HepG2 (cell line): Measurements from ENCODE around the gene CCDC142. TPM values are rescaled to one million over a fixed set of nuclear protein-coding genes. Genes with fewer than 3 reads are reported as not detected.

Experiments
- BCLAF1 ChIP-seq: fragments of 450-650 bp; IDR thresholded peaks from 2 replicates; pipeline ENCODE4 v1.6.1; 2017; ENCODE audit warnings: mild to moderate bottlenecking
- BORCS8-MEF2B ChIP-seq: sonication (generic); formaldehyde crosslinking; IDR thresholded peaks from 2 replicates; pipeline ENCODE4 v1.8.0; 2022; ENCODE audit warnings: mild to moderate bottlenecking, missing genetic modification reagents
- HMG20A ChIP-seq: IDR thresholded peaks from 2 replicates; pipeline ENCODE4 v1.6.1; 2016; ENCODE audit warnings: borderline replicate concordance
- IKZF4 ChIP-seq: sonication (generic); formaldehyde crosslinking; IDR thresholded peaks from 2 replicates; pipeline ENCODE4 v1.5.1; 2020; ENCODE audit warnings: borderline replicate concordance, mild to moderate bottlenecking, low read depth, missing genetic modification reagents; ENCODE audit errors: not compliant biosample characterization
- KDM2A ChIP-seq: sonication (generic); formaldehyde crosslinking; IDR thresholded peaks from 2 replicates; pipeline ENCODE4 v1.4.0; 2020; ENCODE audit warnings: low read depth, missing genetic modification reagents, borderline replicate concordance
- MED13 ChIP-seq: sonication (generic); formaldehyde crosslinking; IDR thresholded peaks from 2 replicates; pipeline ENCODE4 v1.5.0; 2020; ENCODE audit warnings: missing genetic modification reagents
- MIER2 ChIP-seq: IDR thresholded peaks from 2 replicates; pipeline ENCODE4 v1.6.1; 2016; ENCODE audit warnings: missing biosample characterization, missing genetic modification reagents
- NCOA2 ChIP-seq: sonication (generic); formaldehyde crosslinking; IDR thresholded peaks from 2 replicates; pipeline ENCODE4 v1.8.0; 2022; ENCODE audit warnings: inconsistent platforms
- NCOR1 ChIP-seq: fragments of 200-600 bp; sonication (generic); IDR thresholded peaks from 2 replicates; pipeline ENCODE4 v1.7.0; 2017; ENCODE audit warnings: antibody characterized with exemption, low read length, borderline replicate concordance
- NR2C2 ChIP-seq: sonication (generic); formaldehyde crosslinking; IDR thresholded peaks from 2 replicates; pipeline ENCODE4 v1.4.0; 2020; ENCODE audit warnings: missing genetic modification reagents, mild to moderate bottlenecking, moderate library complexity, borderline replicate concordance
- PRPF4 ChIP-seq: fragments of 200-400 bp; formaldehyde crosslinking; IDR thresholded peaks from 2 replicates; pipeline ENCODE4 v1.6.1; 2016; ENCODE audit warnings: low read length, low read depth; ENCODE audit not compliant: poor library complexity, severe bottlenecking
- SYNCRIP ChIP-seq: fragments of 200-400 bp; formaldehyde crosslinking; IDR thresholded peaks from 2 replicates; pipeline ENCODE4 v1.6.1; 2018; ENCODE audit warnings: mild to moderate bottlenecking, low read depth, low read length; ENCODE audit not compliant: insufficient read depth
- ZBTB20 ChIP-seq: sonication (generic); formaldehyde crosslinking; IDR thresholded peaks from 2 replicates; pipeline ENCODE4 v1.8.1; 2023; ENCODE audit warnings: missing genetic modification reagents, low read depth, mild to moderate bottlenecking, borderline replicate concordance
- ZNF713 ChIP-seq: sonication (generic); formaldehyde crosslinking; IDR thresholded peaks from 2 replicates; pipeline ENCODE4 v1.4.0; 2020; ENCODE audit warnings: mild to moderate bottlenecking, missing genetic modification reagents
- polyA plus RNA-seq, 8 experiments: library from polyadenylated mRNA; depleted of rRNA in 3 of 8; stranded (reverse) in 7 of 8; unstranded in 1 of 8; fragments of >200 nt; fragmentation: Illumina TruSeq in 4 of 8; extraction: Trizol in 4 of 8; gene quantifications; 2 replicates each; pipeline versions ENCODE4 v1.2.1 to v1.2.3, GENCODE V29; 2011 to 2016; ENCODE audit warnings: low read depth in 4 of 8, missing spikeins in 1 of 8, mixed read lengths in 1 of 8; ENCODE audit not compliant: insufficient read depth in 1 of 8
- total RNA-seq, 5 experiments: library from RNA; depleted of rRNA; stranded (reverse); fragments of >200 nt; fragmentation: Illumina TruSeq; extraction: Trizol; gene quantifications; 2 replicates each; pipeline ENCODE4 v1.2.3, GENCODE V29; 2016; ENCODE audit warnings: low read depth in 1 of 5
- TF ChIP-seq, protein P1 (sequence below): sonication (generic); formaldehyde crosslinking; IDR thresholded peaks from 2 replicates; pipeline ENCODE4 v1.5.0; 2020; ENCODE audit warnings: missing genetic modification reagents
- TF ChIP-seq, protein P2 (sequence below): IDR thresholded peaks from 2 replicates; pipeline ENCODE4 v1.6.1; 2016; ENCODE audit warnings: control low read depth
- TF ChIP-seq, protein P3 (sequence below): sonication (generic); formaldehyde crosslinking; IDR thresholded peaks from 2 replicates; pipeline ENCODE4 v1.4.0; 2020; ENCODE audit warnings: missing genetic modification reagents
- TF ChIP-seq, protein P4 (sequence below): sonication (generic); formaldehyde crosslinking; IDR thresholded peaks from 2 replicates; pipeline ENCODE4 v1.4.0; 2020; ENCODE audit warnings: missing genetic modification reagents, borderline replicate concordance

Gene CCDC142
- total and polyA plus RNA-seq, 2 of the 13 experiments (the other 11 are each of a cell fraction or from before 2014, with no cell fraction given), result 14.7 to 30.4 TPM

DNA sequence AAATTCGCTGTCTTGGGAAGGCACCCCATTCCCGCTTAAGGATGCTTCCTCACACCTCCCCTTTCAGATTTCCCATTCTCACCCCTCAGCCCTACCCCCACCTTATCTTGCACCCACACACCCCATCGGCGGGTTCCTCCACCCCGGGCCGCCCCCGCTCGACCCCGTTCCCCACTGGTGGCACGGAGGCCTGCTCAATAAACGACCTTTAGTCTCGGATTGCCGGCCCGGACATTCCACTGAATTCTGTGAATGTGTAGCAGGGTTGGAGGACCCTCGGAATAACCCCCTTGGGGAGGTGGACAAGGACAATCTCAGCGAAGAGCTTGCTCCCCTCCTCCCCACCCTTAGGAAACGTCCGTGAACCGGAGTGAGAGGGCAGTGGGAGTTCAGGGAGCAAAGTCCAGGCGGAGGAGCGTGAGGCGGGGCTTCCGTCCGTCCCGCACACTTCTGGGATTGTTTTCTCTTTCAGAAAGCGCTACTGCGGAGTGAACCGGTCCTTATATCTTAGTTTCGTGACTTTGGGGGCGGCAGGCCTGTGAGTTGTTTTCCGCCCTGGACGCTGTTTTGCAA is 19.4 kb upstream of the CCDC142 start (continued):
- TF ChIP-seq, protein P1, sequence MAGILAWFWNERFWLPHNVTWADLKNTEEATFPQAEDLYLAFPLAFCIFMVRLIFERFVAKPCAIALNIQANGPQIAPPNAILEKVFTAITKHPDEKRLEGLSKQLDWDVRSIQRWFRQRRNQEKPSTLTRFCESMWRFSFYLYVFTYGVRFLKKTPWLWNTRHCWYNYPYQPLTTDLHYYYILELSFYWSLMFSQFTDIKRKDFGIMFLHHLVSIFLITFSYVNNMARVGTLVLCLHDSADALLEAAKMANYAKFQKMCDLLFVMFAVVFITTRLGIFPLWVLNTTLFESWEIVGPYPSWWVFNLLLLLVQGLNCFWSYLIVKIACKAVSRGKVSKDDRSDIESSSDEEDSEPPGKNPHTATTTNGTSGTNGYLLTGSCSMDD, result no peak
- TF ChIP-seq MED13 (CRISPR knock-in tag) (peak; percentile 93; the same call in 1 of the 2 replicates), BCLAF1 (no peak), IKZF4 (CRISPR knock-in tag) (peak; percentile 45), SYNCRIP (no peak), NR2C2 (peak; percentile 94), MIER2 (CRISPR knock-in tag) (peak; percentile 59), PRPF4 (no peak), HMG20A (CRISPR knock-in tag) (peak; percentile 39; the same call in 1 of the 2 replicates), ZBTB20 (CRISPR knock-in tag) (peak; percentile 66; the same call in 1 of the 2 replicates), ZNF713 (CRISPR knock-in tag) (0 out of 2 replicates have a peak, but pooled peaks have one; percentile 81), KDM2A (CRISPR knock-in tag) (peak; percentile 89), NCOA2 (peak; percentile 86), BORCS8-MEF2B (CRISPR knock-in tag) (peak; percentile 75; the same call in 1 of the 2 replicates), NCOR1 (peak; percentile 97)
- TF ChIP-seq, protein P2, sequence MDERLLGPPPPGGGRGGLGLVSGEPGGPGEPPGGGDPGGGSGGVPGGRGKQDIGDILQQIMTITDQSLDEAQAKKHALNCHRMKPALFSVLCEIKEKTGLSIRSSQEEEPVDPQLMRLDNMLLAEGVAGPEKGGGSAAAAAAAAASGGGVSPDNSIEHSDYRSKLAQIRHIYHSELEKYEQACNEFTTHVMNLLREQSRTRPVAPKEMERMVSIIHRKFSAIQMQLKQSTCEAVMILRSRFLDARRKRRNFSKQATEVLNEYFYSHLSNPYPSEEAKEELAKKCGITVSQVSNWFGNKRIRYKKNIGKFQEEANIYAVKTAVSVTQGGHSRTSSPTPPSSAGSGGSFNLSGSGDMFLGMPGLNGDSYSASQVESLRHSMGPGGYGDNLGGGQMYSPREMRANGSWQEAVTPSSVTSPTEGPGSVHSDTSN (CRISPR knock-in tag), result no peak
- TF ChIP-seq, protein P3, sequence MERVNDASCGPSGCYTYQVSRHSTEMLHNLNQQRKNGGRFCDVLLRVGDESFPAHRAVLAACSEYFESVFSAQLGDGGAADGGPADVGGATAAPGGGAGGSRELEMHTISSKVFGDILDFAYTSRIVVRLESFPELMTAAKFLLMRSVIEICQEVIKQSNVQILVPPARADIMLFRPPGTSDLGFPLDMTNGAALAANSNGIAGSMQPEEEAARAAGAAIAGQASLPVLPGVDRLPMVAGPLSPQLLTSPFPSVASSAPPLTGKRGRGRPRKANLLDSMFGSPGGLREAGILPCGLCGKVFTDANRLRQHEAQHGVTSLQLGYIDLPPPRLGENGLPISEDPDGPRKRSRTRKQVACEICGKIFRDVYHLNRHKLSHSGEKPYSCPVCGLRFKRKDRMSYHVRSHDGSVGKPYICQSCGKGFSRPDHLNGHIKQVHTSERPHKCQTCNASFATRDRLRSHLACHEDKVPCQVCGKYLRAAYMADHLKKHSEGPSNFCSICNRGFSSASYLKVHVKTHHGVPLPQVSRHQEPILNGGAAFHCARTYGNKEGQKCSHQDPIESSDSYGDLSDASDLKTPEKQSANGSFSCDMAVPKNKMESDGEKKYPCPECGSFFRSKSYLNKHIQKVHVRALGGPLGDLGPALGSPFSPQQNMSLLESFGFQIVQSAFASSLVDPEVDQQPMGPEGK, result peak; percentile 96
- TF ChIP-seq, protein P4, sequence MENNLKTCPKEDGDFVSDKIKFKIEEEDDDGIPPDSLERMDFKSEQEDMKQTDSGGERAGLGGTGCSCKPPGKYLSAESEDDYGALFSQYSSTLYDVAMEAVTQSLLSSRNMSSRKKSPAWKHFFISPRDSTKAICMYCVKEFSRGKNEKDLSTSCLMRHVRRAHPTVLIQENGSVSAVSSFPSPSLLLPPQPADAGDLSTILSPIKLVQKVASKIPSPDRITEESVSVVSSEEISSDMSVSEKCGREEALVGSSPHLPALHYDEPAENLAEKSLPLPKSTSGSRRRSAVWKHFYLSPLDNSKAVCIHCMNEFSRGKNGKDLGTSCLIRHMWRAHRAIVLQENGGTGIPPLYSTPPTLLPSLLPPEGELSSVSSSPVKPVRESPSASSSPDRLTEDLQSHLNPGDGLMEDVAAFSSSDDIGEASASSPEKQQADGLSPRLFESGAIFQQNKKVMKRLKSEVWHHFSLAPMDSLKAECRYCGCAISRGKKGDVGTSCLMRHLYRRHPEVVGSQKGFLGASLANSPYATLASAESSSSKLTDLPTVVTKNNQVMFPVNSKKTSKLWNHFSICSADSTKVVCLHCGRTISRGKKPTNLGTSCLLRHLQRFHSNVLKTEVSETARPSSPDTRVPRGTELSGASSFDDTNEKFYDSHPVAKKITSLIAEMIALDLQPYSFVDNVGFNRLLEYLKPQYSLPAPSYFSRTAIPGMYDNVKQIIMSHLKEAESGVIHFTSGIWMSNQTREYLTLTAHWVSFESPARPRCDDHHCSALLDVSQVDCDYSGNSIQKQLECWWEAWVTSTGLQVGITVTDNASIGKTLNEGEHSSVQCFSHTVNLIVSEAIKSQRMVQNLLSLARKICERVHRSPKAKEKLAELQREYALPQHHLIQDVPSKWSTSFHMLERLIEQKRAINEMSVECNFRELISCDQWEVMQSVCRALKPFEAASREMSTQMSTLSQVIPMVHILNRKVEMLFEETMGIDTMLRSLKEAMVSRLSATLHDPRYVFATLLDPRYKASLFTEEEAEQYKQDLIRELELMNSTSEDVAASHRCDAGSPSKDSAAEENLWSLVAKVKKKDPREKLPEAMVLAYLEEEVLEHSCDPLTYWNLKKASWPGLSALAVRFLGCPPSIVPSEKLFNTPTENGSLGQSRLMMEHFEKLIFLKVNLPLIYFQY (CRISPR knock-in tag), result 0 out of 2 replicates have a peak, but pooled peaks have one; percentile 16
